GM21619 (cell line): ENCODE data around the gene INPP4B.
A peak's percentile ranks its signal among the peaks of the same experiment; 100 is the strongest.
"Not testable (repeated sequence)": the region's sequence is repeated elsewhere in the genome, so short reads cannot be mapped to it uniquely, and the experiment has no call there.

Experiments
- ATAC-seq: cut with Tn5 transposase; IDR thresholded peaks from one replicate; pipeline ENCODE4 v1.9.1; 2021; ENCODE audit not compliant: unreplicated experiment

The INPP4B gene

GRCh38 chr4:142419712-142420111 is 426.4 kb downstream of the INPP4B start:
- no peak for ATAC-seq

- ATAC-seq, result no peak
Measured at GRCh38 chr4:142418697-142419096, 427.4 kb downstream of the INPP4B start.

- no peak for ATAC-seq
Measured at GRCh38 chr4:142416711-142417275, 429.3 kb downstream of the INPP4B start.

- ATAC-seq, result no peak
Measured at GRCh38 chr4:142416121-142416520, 430.0 kb downstream of the INPP4B start.

GRCh38 chr4:142414366-142414990 is 431.6 kb downstream of the INPP4B start:
- no peak for ATAC-seq

GRCh38 chr4:142413485-142413884 is 432.6 kb downstream of the INPP4B start:
- ATAC-seq, result no peak

- no peak for ATAC-seq
Measured at GRCh38 chr4:142411993-142412392, 434.1 kb downstream of the INPP4B start.

GRCh38 chr4:142408003-142408441 is 438.1 kb downstream of the INPP4B start:
- ATAC-seq, result no peak

GRCh38 chr4:142407596-142407995 is 438.5 kb downstream of the INPP4B start:
- no peak for ATAC-seq

GRCh38 chr4:142406917-142407501 is 439.1 kb downstream of the INPP4B start:
- ATAC-seq, result no peak

GRCh38 chr4:142406499-142406835 is 439.6 kb downstream of the INPP4B start:
- ATAC-seq, result no peak

- peak; percentile 31 for ATAC-seq
Measured at GRCh38 chr4:142405695-142406498, 440.2 kb downstream of the INPP4B start.

GRCh38 chr4:142405021-142405694 is 440.9 kb downstream of the INPP4B start:
- ATAC-seq, result peak; percentile 55

GRCh38 chr4:142404191-142404611 is 441.9 kb downstream of the INPP4B start:
- ATAC-seq, result no peak

GRCh38 chr4:142402900-142403299 is 443.2 kb downstream of the INPP4B start:
- no peak for ATAC-seq

- ATAC-seq, result no peak
Measured at GRCh38 chr4:142402156-142402555, 443.9 kb downstream of the INPP4B start.

- not testable (repeated sequence) for ATAC-seq
Measured at GRCh38 chr4:142397364-142397991, 448.6 kb downstream of the INPP4B start.

- ATAC-seq, result no peak
Measured at GRCh38 chr4:142396279-142396678, 449.8 kb downstream of the INPP4B start.

GRCh38 chr4:142393127-142393526 is 453.0 kb downstream of the INPP4B start:
- no peak for ATAC-seq

- ATAC-seq, result no peak
Measured at GRCh38 chr4:142386856-142387255, 459.2 kb downstream of the INPP4B start.

GRCh38 chr4:142386449-142386848 is 459.7 kb downstream of the INPP4B start:
- ATAC-seq, result no peak
